ENCODE results near the gene MT1H.

GRCh38 chr16:56626685-56627084 lies 42.9 kb upstream of the MT1H start:
- TF ChIP-seq ZNF488 (tag by site-specific recombination; IDR thresholded peaks at IDR 0.05), result no peak
- TF ChIP-seq CTCF (tag by site-specific recombination; IDR thresholded peaks at IDR 0.05), result no peak
- no peak for TF ChIP-seq ZNF677 (tag by site-specific recombination; IDR thresholded peaks at IDR 0.05)
- TF ChIP-seq KLF9 (tag by site-specific recombination; IDR thresholded peaks at IDR 0.05; ENCODE audit: low read depth), result no peak
- TF ChIP-seq ZNF670 (tag by site-specific recombination; IDR thresholded peaks at IDR 0.05; ENCODE audit: low read depth), result no peak
- TF ChIP-seq ZNF398 (tag by site-specific recombination; IDR thresholded peaks at IDR 0.05), result no peak
- TF ChIP-seq ZNF174 (tag by site-specific recombination; IDR thresholded peaks at IDR 0.05), result no peak
- TF ChIP-seq ZNF513 (tag by site-specific recombination; IDR thresholded peaks at IDR 0.05), result no peak
- no peak for TF ChIP-seq ZFP3 (tag by site-specific recombination; IDR thresholded peaks at IDR 0.05; ENCODE audit: low read depth)
- no peak for TF ChIP-seq ZNF311 (tag by site-specific recombination; IDR thresholded peaks at IDR 0.05; ENCODE audit: borderline replicate concordance)
- TF ChIP-seq SALL2 (tag by site-specific recombination; IDR thresholded peaks at IDR 0.05; ENCODE audit: borderline replicate concordance), result no peak
- TF ChIP-seq EGR2 (tag by site-specific recombination; IDR thresholded peaks at IDR 0.05; ENCODE audit: low read depth), result no peak
- no peak for TF ChIP-seq ZNF274 (IDR thresholded peaks at IDR 0.05; ENCODE audit: low read length)
- no peak for TF ChIP-seq ZNF274 (tag by site-specific recombination; IDR thresholded peaks at IDR 0.05; ENCODE audit: borderline replicate concordance)
- no peak for TF ChIP-seq ZNF600 (tag by site-specific recombination; IDR thresholded peaks at IDR 0.05)
